HG03575 (cell line): Measurements from ENCODE around the gene BOD1.
"Not testable (repeated sequence)": the region's sequence is repeated elsewhere in the genome, so short reads cannot be mapped to it uniquely, and the experiment has no call there.

Source experiments
- ATAC-seq: cut with Tn5 transposase; IDR thresholded peaks from one replicate; pipeline ENCODE4 v1.9.1; 2021; ENCODE audit not compliant: unreplicated experiment, insufficient number of reproducible peaks, low FRiP score; ENCODE audit errors: extremely low read depth

BOD1 gene

GRCh38 chr5:173586133-173586532 lies 30.3 kb downstream of the BOD1 start:
- not testable (repeated sequence) for ATAC-seq

DNA sequence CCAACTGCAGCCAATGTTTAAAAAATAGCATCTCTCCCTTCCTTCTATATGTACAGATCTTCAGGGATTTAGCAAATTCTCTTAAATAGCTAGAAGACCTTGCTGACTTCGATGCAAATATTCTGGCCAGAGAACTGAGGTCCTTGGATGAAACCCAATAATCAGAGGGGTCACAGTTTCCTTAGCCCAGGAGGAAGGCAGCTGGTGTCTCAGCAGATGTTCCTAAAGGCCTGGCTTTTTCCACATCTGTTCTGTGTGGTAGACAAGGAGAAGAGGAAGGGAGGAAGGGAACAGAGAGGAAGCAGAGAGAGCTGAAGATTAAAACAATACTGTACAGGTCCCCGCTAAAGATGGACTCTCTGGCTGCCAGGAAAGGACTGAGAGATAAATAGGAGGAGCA lies 33.1 kb downstream of the BOD1 start:
- ATAC-seq: no peak

DNA sequence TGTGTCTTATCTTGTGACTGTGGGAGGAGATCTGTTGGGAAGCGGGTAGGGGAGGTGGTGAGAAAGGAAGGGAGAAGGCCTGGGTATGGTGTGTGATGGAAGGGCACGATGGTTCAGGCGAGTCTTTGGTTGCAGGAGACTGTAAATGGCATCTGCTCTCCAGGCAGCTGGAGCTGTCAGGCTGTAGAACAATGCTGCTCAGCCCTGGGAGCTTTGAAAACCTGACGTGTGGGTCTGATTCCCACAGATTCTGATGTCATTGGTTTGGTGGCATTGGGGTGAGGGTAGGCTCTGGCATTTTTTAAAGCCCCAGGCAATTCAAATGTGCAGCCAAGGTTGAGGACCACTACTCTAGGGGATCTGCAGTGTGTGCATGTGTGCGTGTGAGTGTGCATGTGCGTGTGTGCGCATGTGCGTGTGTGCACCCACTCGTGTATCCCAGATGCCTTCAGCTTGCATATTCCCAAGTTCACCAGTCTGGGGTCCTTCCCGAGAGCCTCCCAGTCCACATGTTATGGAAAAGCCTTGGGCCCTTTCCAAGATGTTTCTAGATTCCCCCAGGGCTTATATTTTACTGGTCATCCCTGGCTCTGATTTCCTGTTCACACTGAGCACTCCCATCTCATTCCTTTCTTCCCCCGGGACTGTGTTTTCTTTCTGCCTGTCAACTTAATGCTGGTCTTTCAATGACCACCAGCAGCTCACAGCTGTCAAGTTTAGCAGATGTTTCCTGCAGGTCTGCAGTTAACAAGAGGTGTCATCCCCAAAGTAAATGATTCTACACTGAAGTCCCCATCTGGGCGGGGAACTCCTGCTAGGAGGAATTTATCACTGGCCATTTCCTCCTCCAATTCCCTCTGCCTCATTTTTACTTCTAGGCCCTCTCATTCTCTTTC lies 34.0 kb downstream of the BOD1 start:
- no peak for ATAC-seq

DNA sequence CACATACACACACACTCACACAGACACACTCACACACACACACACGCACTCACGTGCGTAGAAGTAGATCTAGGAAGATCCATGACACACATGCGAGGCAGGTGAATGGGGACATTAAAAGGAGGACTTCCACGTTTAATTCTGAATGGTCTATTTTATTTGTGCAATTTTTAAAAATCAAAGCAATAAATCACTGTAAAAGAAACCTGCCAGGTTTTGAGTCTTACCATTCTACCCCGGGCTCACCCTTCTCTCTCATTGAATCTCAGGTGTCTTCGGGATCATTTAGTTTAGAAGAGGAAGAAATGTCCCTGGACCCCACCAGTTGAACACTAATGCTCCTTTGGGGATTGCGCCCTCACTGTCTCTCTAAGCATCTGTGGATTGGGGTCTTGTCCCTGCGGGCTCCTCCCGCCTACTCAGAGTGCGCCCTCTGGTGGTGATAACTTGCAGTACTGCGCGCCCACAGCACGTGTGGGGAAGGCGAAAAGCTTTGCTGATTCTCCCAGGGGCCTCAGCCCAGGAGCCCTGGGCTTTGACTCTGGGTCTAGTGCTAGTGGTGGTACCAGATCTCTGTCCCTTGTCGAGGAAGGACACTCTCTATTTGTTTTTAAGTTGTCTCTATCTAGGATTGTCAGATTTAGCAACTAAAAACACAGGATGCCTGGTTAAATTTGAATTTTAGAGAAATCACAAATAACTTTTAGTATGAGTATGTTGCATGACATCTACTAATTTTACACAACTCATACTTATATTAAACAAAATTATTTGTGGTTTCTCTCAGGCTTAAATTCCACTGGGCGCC lies 34.8 kb downstream of the BOD1 start:
- no peak for ATAC-seq

DNA sequence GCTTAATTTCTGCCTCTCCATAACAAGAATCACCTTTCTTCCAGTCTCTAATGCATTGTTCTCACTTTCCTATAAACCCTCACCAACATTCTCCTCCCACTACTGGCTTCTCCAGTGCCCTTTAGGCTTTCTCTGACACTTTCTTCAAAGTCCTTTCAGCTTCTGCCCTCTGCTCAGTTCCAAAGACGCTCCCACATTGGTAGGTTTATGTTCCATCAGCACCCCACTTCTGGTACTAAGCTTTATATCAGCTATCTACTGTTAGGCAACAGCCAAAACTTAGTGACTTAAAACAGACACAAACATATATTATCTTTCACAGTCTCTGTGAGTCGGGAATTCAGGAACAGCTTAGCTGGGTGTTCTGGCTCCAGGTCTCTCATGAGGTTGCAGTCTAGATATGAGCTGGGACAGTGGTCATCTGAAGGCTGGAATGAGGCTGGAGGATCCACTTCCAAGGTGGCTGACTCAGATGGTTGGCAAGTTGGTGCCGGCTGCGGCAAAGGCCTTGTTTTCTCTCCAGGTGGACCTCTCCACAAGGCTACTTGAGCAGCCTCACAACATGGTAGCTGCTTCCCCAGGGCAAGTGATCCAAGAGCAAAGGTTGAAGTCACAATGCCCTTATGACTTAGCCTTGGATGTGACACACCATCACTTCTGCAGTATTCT lies 37.4 kb downstream of the BOD1 start:
- no peak for ATAC-seq

DNA sequence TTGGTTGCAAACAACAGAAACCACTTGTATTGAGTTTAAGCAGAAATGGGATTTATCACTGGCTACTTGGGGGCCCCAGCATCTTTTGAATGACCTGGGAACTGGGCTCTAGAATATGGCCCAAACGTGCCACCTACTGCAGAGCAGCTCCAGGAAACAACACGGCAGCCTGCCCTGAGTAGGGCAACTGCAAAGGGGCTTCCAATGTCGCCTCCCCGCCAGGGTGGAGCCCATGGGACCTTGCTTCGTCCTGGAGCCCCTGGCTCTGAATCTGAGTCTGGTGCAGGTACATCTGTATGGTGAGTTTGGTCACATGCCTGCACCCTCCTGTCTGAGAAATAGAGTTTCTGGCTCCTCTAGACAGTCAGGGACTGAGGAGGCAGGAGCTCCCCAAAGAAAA lies 38.6 kb downstream of the BOD1 start:
- ATAC-seq: no peak

DNA sequence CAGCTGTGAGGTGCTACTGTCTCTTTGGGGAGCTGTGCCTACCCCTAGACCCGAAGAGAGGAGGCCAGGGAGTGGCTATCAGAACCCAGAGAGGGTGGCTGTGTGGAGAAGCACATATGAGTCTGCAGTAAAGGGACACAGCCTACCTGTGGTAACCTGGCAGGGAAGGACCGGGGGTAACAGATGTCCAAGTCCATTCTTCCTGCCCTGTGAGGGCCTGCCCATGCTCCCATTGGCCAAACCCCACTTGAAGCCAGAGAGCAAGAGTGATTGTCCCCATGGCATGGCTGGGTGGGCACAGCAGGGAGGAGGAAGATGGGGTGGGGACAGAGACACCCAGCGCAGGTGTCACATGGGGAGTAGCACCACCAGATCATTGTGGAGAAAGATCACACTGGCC lies 39.3 kb downstream of the BOD1 start:
- ATAC-seq: no peak

DNA sequence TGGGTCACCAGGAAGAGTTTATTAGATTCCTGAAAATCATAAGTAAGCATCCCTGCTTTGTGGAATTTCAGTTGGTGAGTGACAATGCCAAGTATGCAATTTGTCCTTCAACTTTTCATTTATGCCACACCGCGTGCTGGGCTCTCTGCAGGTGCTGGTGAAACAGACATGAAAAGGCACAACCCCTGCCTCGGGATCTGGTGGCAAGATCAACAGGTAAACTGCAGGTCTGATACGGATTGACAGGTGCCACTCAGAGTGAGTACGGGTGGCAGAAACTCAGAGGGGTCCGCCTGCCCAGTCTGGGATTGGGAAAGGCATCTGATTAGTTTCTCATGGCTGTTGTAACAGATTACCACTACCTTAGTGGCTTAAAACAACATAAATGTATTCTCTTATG lies 40.5 kb downstream of the BOD1 start:
- ATAC-seq: no peak

- ATAC-seq: no peak
Measured at GRCh38 chr5:173574983-173575382, 41.5 kb downstream of the BOD1 start.

- no peak for ATAC-seq
Measured at GRCh38 chr5:173573126-173573960, 43.1 kb downstream of the BOD1 start.

GRCh38 chr5:173572431-173573125 lies 43.9 kb downstream of the BOD1 start:
- no peak for ATAC-seq

GRCh38 chr5:173570321-173571090 lies 45.9 kb downstream of the BOD1 start:
- no peak for ATAC-seq

DNA sequence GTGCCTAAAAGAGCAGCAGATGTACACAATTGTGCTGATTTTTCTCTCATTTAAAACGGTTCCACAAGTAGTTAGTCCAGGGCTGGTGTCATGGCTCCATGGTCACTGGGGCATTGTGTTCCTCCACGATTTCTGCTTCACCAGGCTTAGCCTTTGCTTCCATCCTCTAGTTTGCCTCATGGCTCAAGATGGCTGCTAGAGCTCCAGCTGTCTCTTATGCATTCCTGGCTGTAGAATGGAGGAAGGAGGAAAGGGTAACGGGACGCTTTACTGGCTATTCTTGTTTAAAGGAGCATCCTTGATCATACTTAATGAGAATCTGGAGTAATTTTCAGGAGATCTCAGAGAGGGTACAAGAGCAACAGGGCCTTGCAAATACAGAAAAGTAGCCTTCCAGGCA lies 47.7 kb downstream of the BOD1 start:
- no peak for ATAC-seq

- ATAC-seq: no peak
Measured at GRCh38 chr5:173568128-173568527, 48.3 kb downstream of the BOD1 start.

DNA sequence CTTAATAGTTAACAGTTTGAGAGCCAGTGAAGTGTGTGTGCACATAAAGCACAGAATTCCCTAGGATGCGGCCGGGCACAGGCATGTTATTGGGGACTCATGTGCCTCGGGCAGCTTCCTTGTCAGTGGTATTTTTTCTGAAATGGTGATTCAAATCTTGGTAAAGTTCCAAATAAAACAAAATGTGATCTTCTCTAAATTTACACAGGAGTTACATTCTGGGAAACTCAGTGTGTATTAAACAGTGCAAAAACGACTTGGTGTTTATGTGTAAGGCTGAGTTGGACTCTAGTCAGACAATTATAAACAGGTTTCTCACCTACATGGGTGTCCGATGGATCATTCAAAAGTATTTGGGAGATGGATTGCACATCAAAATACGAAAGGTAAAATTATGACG lies 48.9 kb downstream of the BOD1 start:
- no peak for ATAC-seq

DNA sequence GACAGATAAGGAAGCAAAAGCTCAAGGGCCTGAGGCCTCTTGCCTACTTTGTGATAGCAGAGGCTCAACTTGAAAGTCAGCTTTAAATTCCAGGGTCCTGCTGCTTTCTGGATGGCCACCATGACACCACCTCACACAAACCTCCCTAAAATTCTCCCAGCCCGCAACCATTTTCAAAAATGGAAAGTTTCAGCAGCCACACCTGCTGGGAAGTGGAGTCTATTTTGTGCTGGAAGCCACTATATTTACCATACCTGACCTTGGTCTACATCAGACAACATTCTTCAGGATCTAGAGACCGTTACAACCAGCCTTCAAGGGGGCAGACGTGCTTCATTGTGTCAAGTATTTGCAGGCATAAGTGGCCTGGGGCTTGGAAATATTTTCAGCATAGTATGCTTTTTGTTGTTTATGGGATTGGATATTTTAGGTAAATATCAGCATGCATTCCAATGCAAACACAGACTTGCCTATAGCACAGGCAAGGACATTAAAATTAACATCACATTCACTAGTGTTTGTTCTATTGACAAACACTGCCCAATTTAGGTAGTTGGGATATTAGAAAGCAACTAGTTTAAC lies 50.9 kb downstream of the BOD1 start:
- ATAC-seq: no peak

DNA sequence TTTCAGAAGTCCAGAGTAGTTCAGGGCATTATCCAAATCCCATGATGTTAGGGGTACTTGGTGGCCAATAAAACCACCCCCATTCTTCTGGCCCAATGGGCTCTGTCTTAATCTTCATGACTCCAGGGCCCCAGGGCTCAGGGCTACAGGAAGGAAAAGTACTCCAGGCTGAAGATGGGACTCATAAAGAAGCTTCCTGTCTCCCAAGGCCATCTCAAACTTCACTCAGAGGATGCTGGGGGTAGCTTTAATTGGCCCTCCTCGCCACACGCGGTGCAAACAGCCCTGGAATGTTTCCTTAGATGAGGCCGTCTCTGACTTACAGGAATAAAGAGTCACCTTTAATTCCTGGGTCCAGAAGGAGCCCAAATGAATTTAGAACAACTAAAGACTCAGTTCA lies 52.3 kb downstream of the BOD1 start:
- ATAC-seq: no peak
